ENCODE results near the gene PICK1. TPM values are rescaled to one million over a fixed set of nuclear protein-coding genes. Genes with fewer than 3 reads are reported as not detected.
A peak's percentile ranks its signal among the peaks of the same experiment; 100 is the strongest.

The PICK1 gene
- total and polyA plus RNA-seq, 10 of the 15 experiments (the other 5 are each of a cell fraction or from before 2014, with no cell fraction given): 0.07 to 19.2 (median 10.9) TPM

DNA sequence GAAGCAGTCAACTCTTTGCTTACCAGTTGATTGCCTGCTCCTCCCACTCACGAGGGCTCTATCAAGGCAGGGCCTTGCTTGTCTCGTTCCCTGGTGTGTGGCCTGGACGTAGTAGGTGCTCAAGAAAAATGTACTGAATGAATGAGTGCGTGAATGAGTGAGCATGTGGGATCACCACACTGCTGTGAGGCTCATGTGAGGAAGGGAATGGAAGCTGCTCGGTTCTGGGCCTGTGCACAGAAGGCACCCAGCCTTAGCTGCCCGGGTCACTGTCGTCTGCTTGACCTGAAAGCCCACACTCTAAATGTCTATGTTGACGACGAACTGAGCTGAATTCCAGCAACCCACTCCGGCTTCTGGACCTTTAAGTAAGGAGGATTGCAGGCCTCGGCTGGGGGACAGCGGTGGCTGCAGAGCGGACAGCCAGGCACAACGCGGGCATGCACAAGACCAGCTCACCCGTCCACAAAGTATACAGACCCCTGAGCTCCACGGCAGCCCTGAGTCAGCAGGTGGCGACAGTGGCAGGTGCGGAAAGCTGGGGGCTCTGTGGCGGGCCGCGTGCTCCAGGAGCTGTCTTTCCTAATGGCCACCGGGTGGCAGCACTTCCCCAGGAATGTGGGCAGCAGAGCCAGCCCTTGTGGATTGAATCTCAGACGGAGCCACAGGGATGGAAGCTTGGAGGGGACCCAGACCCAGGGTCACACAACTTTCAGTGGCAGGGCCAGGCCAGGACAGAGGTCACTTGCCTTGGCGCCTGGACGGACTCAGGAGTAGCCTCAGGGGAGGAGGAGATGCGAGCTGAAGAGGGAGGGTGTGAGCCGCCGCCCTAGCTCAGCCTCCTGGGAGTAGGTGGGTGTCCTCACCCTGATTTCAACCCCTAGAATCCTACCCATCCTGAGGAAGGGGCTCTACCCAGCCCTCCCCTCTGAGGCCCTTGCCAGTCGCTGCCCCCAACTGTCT lies 5.0 kb upstream of the PICK1 start (continued):
- TF ChIP-seq, protein P1, sequence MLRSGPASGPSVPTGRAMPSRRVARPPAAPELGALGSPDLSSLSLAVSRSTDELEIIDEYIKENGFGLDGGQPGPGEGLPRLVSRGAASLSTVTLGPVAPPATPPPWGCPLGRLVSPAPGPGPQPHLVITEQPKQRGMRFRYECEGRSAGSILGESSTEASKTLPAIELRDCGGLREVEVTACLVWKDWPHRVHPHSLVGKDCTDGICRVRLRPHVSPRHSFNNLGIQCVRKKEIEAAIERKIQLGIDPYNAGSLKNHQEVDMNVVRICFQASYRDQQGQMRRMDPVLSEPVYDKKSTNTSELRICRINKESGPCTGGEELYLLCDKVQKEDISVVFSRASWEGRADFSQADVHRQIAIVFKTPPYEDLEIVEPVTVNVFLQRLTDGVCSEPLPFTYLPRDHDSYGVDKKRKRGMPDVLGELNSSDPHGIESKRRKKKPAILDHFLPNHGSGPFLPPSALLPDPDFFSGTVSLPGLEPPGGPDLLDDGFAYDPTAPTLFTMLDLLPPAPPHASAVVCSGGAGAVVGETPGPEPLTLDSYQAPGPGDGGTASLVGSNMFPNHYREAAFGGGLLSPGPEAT (IDR thresholded peaks at IDR 0.05; ENCODE audit: low read depth): no peak
- TF ChIP-seq GABPA (IDR thresholded peaks at IDR 0.05; ENCODE audit: low read depth) (no peak), IKZF2 (IDR thresholded peaks at IDR 0.05) (no peak), CBX5 (IDR thresholded peaks at IDR 0.05; ENCODE audit: low read depth) (no peak), ZNF24 (IDR thresholded peaks at IDR 0.05) (no peak), SPI1 (IDR thresholded peaks at IDR 0.05; ENCODE audit: borderline replicate concordance, insufficient read depth, low read depth, low read length) (no peak), FOXK2 (IDR thresholded peaks at IDR 0.05) (no peak), ZNF274 (IDR thresholded peaks at IDR 0.05; ENCODE audit: insufficient read depth, insufficient read length) (no peak), LARP7 (IDR thresholded peaks at IDR 0.05) (peak; percentile 47; the same call in 1 of the 2 replicates), NBN (IDR thresholded peaks at IDR 0.05) (no peak), BHLHE40 (IDR thresholded peaks at IDR 0.05; ENCODE audit: borderline replicate concordance in 1 of 2, low read depth in 2 of 2, low read length in 1 of 2) (peak; percentile 33 to 73; a peak in 1 of 4 replicates), SMARCA5 (IDR thresholded peaks at IDR 0.05) (peak; percentile 83), DPF2 (IDR thresholded peaks at IDR 0.05) (no peak), CHD1 (IDR thresholded peaks at IDR 0.05; ENCODE audit: low read depth, low read length) (no peak), BRCA1 (IDR thresholded peaks at IDR 0.05; ENCODE audit: low read depth, low read length) (no peak), YY1 (IDR thresholded peaks at IDR 0.05; ENCODE audit: low read depth, low read length) (peak; percentile 71), RAD21 (IDR thresholded peaks at IDR 0.05; ENCODE audit: insufficient read depth, low read depth, low read length) (peak; percentile 89), JUND (IDR thresholded peaks at IDR 0.05; ENCODE audit: low read depth, low read length) (no peak)
- TF ChIP-seq, protein P2, sequence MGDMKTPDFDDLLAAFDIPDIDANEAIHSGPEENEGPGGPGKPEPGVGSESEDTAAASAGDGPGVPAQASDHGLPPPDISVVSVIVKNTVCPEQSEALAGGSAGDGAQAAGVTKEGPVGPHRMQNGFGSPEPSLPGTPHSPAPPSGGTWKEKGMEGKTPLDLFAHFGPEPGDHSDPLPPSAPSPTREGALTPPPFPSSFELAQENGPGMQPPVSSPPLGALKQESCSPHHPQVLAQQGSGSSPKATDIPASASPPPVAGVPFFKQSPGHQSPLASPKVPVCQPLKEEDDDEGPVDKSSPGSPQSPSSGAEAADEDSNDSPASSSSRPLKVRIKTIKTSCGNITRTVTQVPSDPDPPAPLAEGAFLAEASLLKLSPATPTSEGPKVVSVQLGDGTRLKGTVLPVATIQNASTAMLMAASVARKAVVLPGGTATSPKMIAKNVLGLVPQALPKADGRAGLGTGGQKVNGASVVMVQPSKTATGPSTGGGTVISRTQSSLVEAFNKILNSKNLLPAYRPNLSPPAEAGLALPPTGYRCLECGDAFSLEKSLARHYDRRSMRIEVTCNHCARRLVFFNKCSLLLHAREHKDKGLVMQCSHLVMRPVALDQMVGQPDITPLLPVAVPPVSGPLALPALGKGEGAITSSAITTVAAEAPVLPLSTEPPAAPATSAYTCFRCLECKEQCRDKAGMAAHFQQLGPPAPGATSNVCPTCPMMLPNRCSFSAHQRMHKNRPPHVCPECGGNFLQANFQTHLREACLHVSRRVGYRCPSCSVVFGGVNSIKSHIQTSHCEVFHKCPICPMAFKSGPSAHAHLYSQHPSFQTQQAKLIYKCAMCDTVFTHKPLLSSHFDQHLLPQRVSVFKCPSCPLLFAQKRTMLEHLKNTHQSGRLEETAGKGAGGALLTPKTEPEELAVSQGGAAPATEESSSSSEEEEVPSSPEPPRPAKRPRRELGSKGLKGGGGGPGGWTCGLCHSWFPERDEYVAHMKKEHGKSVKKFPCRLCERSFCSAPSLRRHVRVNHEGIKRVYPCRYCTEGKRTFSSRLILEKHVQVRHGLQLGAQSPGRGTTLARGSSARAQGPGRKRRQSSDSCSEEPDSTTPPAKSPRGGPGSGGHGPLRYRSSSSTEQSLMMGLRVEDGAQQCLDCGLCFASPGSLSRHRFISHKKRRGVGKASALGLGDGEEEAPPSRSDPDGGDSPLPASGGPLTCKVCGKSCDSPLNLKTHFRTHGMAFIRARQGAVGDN (IDR thresholded peaks at IDR 0.05): no peak
- TF ChIP-seq, protein P3, sequence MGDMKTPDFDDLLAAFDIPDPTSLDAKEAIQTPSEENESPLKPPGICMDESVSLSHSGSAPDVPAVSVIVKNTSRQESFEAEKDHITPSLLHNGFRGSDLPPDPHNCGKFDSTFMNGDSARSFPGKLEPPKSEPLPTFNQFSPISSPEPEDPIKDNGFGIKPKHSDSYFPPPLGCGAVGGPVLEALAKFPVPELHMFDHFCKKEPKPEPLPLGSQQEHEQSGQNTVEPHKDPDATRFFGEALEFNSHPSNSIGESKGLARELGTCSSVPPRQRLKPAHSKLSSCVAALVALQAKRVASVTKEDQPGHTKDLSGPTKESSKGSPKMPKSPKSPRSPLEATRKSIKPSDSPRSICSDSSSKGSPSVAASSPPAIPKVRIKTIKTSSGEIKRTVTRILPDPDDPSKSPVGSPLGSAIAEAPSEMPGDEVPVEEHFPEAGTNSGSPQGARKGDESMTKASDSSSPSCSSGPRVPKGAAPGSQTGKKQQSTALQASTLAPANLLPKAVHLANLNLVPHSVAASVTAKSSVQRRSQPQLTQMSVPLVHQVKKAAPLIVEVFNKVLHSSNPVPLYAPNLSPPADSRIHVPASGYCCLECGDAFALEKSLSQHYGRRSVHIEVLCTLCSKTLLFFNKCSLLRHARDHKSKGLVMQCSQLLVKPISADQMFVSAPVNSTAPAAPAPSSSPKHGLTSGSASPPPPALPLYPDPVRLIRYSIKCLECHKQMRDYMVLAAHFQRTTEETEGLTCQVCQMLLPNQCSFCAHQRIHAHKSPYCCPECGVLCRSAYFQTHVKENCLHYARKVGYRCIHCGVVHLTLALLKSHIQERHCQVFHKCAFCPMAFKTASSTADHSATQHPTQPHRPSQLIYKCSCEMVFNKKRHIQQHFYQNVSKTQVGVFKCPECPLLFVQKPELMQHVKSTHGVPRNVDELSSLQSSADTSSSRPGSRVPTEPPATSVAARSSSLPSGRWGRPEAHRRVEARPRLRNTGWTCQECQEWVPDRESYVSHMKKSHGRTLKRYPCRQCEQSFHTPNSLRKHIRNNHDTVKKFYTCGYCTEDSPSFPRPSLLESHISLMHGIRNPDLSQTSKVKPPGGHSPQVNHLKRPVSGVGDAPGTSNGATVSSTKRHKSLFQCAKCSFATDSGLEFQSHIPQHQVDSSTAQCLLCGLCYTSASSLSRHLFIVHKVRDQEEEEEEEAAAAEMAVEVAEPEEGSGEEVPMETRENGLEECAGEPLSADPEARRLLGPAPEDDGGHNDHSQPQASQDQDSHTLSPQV (IDR thresholded peaks at IDR 0.05): no peak
